H1 (cell line): Measurements from ENCODE around the gene NUP155. TPM values are rescaled to one million over a fixed set of nuclear protein-coding genes. Genes with fewer than 3 reads are reported as not detected.

Experiments used
- CTCF ChIA-PET: fragments of 300-600 bp; sonication (Branson Sonifier 250); formaldehyde crosslinking; loops from one replicate; lab custom pipeline; 2021; ENCODE audit not compliant: partially characterized antibody; lab: Charles Lee
- POLR2A ChIA-PET: fragments of 300-600 bp; sonication (Branson Sonifier 250); formaldehyde crosslinking; loops from one replicate; lab custom pipeline; 2021; ENCODE audit warnings: inconsistent platforms; ENCODE audit not compliant: partially characterized antibody; lab: Charles Lee
- DNase-seq, 2 experiments: peaks; one replicate each; pipeline versions ENCODE4 v3.0.0 to v3.0.0-alpha.2; 2010 to 2022; ENCODE audit warnings: low spot score in 2 of 2, low read depth in 1 of 2, mixed read lengths in 1 of 2
- FAIRE-seq: peaks from 2 replicates; lab custom pipeline; 2011; peaks lifted over from hg19 to GRCh38; lab: Jason Lieb, UNC
- H2AFZ ChIP-seq: 2 replicates; pipeline ENCODE4 v1.8.1; 2012; ENCODE audit warnings: low read length, inconsistent platforms
- H2AK5ac ChIP-seq: 2 replicates; pipeline ENCODE4 v1.6.1; 2013; ENCODE audit warnings: low read depth, low read length
- H2BK120ac ChIP-seq: replicated peaks from 2 replicates; pipeline ENCODE3; 2013; ENCODE audit warnings: low read depth, low read length, inconsistent platforms
- H2BK12ac ChIP-seq: 2 replicates; pipeline ENCODE4 v1.6.1; 2013; ENCODE audit warnings: low read depth, low read length
- H2BK15ac ChIP-seq: 2 replicates; pipeline ENCODE4 v1.6.1; 2013; ENCODE audit warnings: low read length
- H2BK20ac ChIP-seq: 2 replicates; pipeline ENCODE4 v1.6.1; 2013; ENCODE audit warnings: low read length
- H2BK5ac ChIP-seq: 2 replicates; pipeline ENCODE4 v1.6.1; 2013; ENCODE audit warnings: low read depth, low read length
- H3K14ac ChIP-seq: 2 replicates; pipeline ENCODE4 v1.6.1; 2013; ENCODE audit warnings: inconsistent platforms; ENCODE audit not compliant: insufficient read length
- H3K18ac ChIP-seq: 2 replicates; pipeline ENCODE4 v1.6.1; 2013; ENCODE audit warnings: low read length; ENCODE audit errors: extremely low read depth
- H3K23ac ChIP-seq: 2 replicates; pipeline ENCODE4 v1.6.1; 2013; ENCODE audit warnings: inconsistent platforms; ENCODE audit not compliant: insufficient read length
- H3K23me2 ChIP-seq: 2 replicates; pipeline ENCODE4 v1.6.1; 2013; ENCODE audit warnings: low read depth, low read length
- H3K27ac ChIP-seq: 2 replicates; pipeline ENCODE4 v1.6.1; 2011; ENCODE audit warnings: low read depth, low read length, inconsistent platforms
- H3K27me3 ChIP-seq, 4 experiments: replicated peaks in 1 of 4; 1 replicate in 1 of 4; 2 replicates in 3 of 4; pipeline versions ENCODE4 v1.6.1 to v1.8.1; 2011 to 2013; ENCODE audit warnings: low read length in 3 of 4, mild to moderate bottlenecking in 3 of 4, inconsistent platforms in 2 of 4, mixed read lengths in 2 of 4, moderate library complexity in 1 of 4; ENCODE audit not compliant: control insufficient read depth in 3 of 4, insufficient read depth in 3 of 4; ENCODE audit errors: extremely low read depth in 1 of 4
- H3K36me3 ChIP-seq, 4 experiments: 2 replicates each; pipeline versions ENCODE4 v1.6.1 to v1.8.1; 2011 to 2013; ENCODE audit warnings: mild to moderate bottlenecking in 4 of 4, low read length in 3 of 4, moderate library complexity in 2 of 4, control low read depth in 1 of 4, inconsistent platforms in 1 of 4; ENCODE audit not compliant: insufficient read depth in 4 of 4, control insufficient read depth in 2 of 4
- H3K4ac ChIP-seq: replicated peaks from 2 replicates; pipeline ENCODE3; 2013; ENCODE audit warnings: low read length, low read depth, mixed read lengths, inconsistent platforms; ENCODE audit not compliant: insufficient read length
- H3K4me1 ChIP-seq, 4 experiments: replicated peaks in 1 of 4; 1 replicate in 1 of 4; 2 replicates in 3 of 4; pipeline versions ENCODE4 v1.6.1 to v1.8.1; 2011 to 2013; ENCODE audit warnings: low read length in 3 of 4, inconsistent platforms in 2 of 4, mixed read lengths in 1 of 4; ENCODE audit not compliant: insufficient read depth in 4 of 4, control insufficient read depth in 3 of 4
- H3K4me2 ChIP-seq, 2 experiments: 2 replicates each; pipeline versions ENCODE4 v1.6.1 to v1.8.1; 2011 to 2013; ENCODE audit warnings: low read depth in 2 of 2, low read length in 2 of 2, control low read depth in 1 of 2, inconsistent platforms in 1 of 2, mild to moderate bottlenecking in 1 of 2; ENCODE audit not compliant: insufficient read depth in 1 of 2
- H3K4me3 ChIP-seq, 4 experiments: fragments of 200-600, 300-600 bp in 1 of 4; sonication (generic), shearing (Covaris generic), sonication (Bioruptor Twin) in 1 of 4; 2 replicates each; pipeline versions ENCODE4 v1.5.1 to v1.8.1; 2011 to 2016; ENCODE audit warnings: low read length in 4 of 4, low read depth in 3 of 4, control low read depth in 2 of 4, inconsistent platforms in 2 of 4, mild to moderate bottlenecking in 2 of 4, mixed read lengths in 1 of 4, moderate library complexity in 1 of 4; ENCODE audit not compliant: insufficient read depth in 2 of 4; ENCODE audit errors: extremely low read depth in 1 of 4
- H3K56ac ChIP-seq: replicated peaks from 2 replicates; pipeline ENCODE3; 2013; ENCODE audit warnings: low read depth, mild to moderate bottlenecking, mixed read lengths, low read length, inconsistent platforms; ENCODE audit not compliant: insufficient read length
- H3K79me1 ChIP-seq: 2 replicates; pipeline ENCODE4 v1.6.1; 2013; ENCODE audit warnings: low read depth, low read length, control low read depth
- H3K79me2 ChIP-seq, 2 experiments: 2 replicates each; pipeline versions ENCODE4 v1.6.1 to v1.8.1; 2012 to 2013; ENCODE audit warnings: low read length in 2 of 2, mild to moderate bottlenecking in 2 of 2, inconsistent platforms in 1 of 2; ENCODE audit not compliant: insufficient read depth in 2 of 2, control insufficient read depth in 1 of 2
- H3K9ac ChIP-seq, 4 experiments: replicated peaks in 1 of 4; 1 replicate in 1 of 4; 2 replicates in 3 of 4; pipeline versions ENCODE4 v1.6.1 to v1.8.1; 2011 to 2013; ENCODE audit warnings: low read depth in 3 of 4, low read length in 3 of 4, control low read depth in 2 of 4, mild to moderate bottlenecking in 2 of 4, moderate library complexity in 2 of 4, inconsistent platforms in 1 of 4; ENCODE audit errors: extremely low read depth in 1 of 4
- H3K9me3 ChIP-seq, 2 experiments: 2 replicates each; pipeline versions ENCODE4 v1.6.1 to v1.8.1; 2012 to 2013; ENCODE audit warnings: mild to moderate bottlenecking in 2 of 2, moderate library complexity in 2 of 2, control low read depth in 1 of 2, inconsistent platforms in 1 of 2, low read depth in 1 of 2, low read length in 1 of 2, mixed read lengths in 1 of 2; ENCODE audit not compliant: insufficient read depth in 2 of 2
- H4K20me1 ChIP-seq, 2 experiments: replicated peaks in 1 of 2; 2 replicates each; pipeline versions ENCODE3 to v1.8.1; 2011 to 2013; ENCODE audit warnings: inconsistent platforms in 2 of 2, low read length in 2 of 2, mild to moderate bottlenecking in 1 of 2; ENCODE audit not compliant: insufficient read depth in 2 of 2, control insufficient read depth in 1 of 2
- H4K5ac ChIP-seq: 2 replicates; pipeline ENCODE4 v1.6.1; 2013; ENCODE audit warnings: low read length, low read depth, mixed read lengths, inconsistent platforms; ENCODE audit not compliant: insufficient read length
- H4K8ac ChIP-seq: 2 replicates; pipeline ENCODE4 v1.8.0; 2013; ENCODE audit warnings: mild to moderate bottlenecking, moderate library complexity, low read length, inconsistent platforms; ENCODE audit not compliant: insufficient read depth; ENCODE audit errors: extremely low read depth
- H4K91ac ChIP-seq: replicated peaks from 2 replicates; pipeline ENCODE3; 2013; ENCODE audit warnings: low read length, mixed read lengths, inconsistent platforms; ENCODE audit not compliant: insufficient read length
- CBX5 ChIP-seq: fragments of 300-800, 300-1000 bp; sonication (generic); IDR thresholded peaks from 2 replicates; pipeline ENCODE4 v1.7.1; 2016; ENCODE audit warnings: antibody characterized with exemption, low read length, low read depth
- FOSL1 ChIP-seq: IDR thresholded peaks from 2 replicates; pipeline ENCODE4 v1.6.1; 2011; ENCODE audit warnings: mild to moderate bottlenecking, low read depth, low read length, moderate library complexity; ENCODE audit not compliant: insufficient read depth
- JUND ChIP-seq: IDR thresholded peaks from 2 replicates; pipeline ENCODE4 v1.6.1; 2011; ENCODE audit warnings: mild to moderate bottlenecking, improper control_type of control experiment, low read length
- KDM5A ChIP-seq: fragments of 200-600 bp; IDR thresholded peaks from 2 replicates; pipeline ENCODE4 v1.7.1; 2012; ENCODE audit warnings: mild to moderate bottlenecking, low read length, inconsistent platforms, mixed read lengths
- RFX5 ChIP-seq: IDR thresholded peaks from 2 replicates; pipeline ENCODE4 v1.6.1; 2011; ENCODE audit warnings: low read depth, low read length, improper control_type of control experiment, borderline replicate concordance
- RXRA ChIP-seq: IDR thresholded peaks from 2 replicates; pipeline ENCODE4 v1.6.1; 2011; ENCODE audit warnings: low read depth, mild to moderate bottlenecking, low read length, moderate library complexity; ENCODE audit not compliant: insufficient read depth
- YY1 ChIP-seq: IDR thresholded peaks from 2 replicates; pipeline ENCODE4 v1.6.1; 2011; ENCODE audit warnings: low read depth, mild to moderate bottlenecking, low read length
- WGBS, 2 experiments: shearing (Covaris generic) in 1 of 2; methylation state at CpG; one replicate each; pipeline versions ENCODE4 v1.1.6 to v1.1.7; 2013 to 2015; ENCODE audit warnings: low lambda C conversion rate in 2 of 2, mixed read lengths in 2 of 2, inconsistent platforms in 1 of 2, low coverage in 1 of 2, missing lambda C conversion rate in 1 of 2; ENCODE audit not compliant: insufficient replicate concordance in 2 of 2, insufficient coverage in 1 of 2, insufficient read length in 1 of 2; ENCODE audit errors: extremely low coverage in 1 of 2, missing lambda C conversion rate in 1 of 2; 5-methylcytosine and 5-hydroxymethylcytosine counted together
- polyA plus RNA-seq, 7 experiments: library from polyadenylated mRNA; depleted of rRNA in 3 of 7; stranded (reverse) in 5 of 7; unstranded in 2 of 7; fragments of >200 nt in 5 of 7; fragments of 200-250 nt in 2 of 7; gene quantifications; 1 replicate in 5 of 7; 2 replicates in 1 of 7; 4 replicates in 1 of 7; pipeline versions ENCODE4 v1.2.1 to v1.2.3, GENCODE V29; 2011 to 2013; ENCODE audit warnings: missing spikeins in 2 of 7, mixed read lengths in 2 of 7
- total RNA-seq: library from RNA; stranded (reverse); fragmentation: NEBNext Ultra II Directional; extraction: Animal tissue kit (Norgen Biotek cat#: 25700); gene quantifications from 2 replicates; pipeline ENCODE4 v1.2.1, GENCODE V29; 2021
- TF ChIP-seq, protein P1 (sequence below): IDR thresholded peaks from 2 replicates; pipeline ENCODE4 v1.6.1; 2012; ENCODE audit warnings: inconsistent platforms
- TF ChIP-seq, protein P2 (sequence below), 3 experiments: IDR thresholded peaks; 1 replicate in 2 of 3; 2 replicates in 1 of 3; pipeline versions ENCODE4 v1.5.1 to v1.6.1; 2011; ENCODE audit warnings: low read length in 3 of 3, mild to moderate bottlenecking in 3 of 3, inconsistent platforms in 2 of 3, low read depth in 1 of 3, moderate library complexity in 1 of 3; ENCODE audit not compliant: insufficient read depth in 1 of 3; ENCODE audit errors: control extremely low read depth in 1 of 3
- TF ChIP-seq, protein P3 (sequence below): IDR thresholded peaks from 2 replicates; pipeline ENCODE4 v1.6.1; 2012; ENCODE audit warnings: low read length, inconsistent platforms

The NUP155 gene
- total and polyA plus RNA-seq, 2 of the 8 experiments (the other 6 are each of a cell fraction or from before 2014, with no cell fraction given) = 27.1 to 91.6 TPM

DNA sequence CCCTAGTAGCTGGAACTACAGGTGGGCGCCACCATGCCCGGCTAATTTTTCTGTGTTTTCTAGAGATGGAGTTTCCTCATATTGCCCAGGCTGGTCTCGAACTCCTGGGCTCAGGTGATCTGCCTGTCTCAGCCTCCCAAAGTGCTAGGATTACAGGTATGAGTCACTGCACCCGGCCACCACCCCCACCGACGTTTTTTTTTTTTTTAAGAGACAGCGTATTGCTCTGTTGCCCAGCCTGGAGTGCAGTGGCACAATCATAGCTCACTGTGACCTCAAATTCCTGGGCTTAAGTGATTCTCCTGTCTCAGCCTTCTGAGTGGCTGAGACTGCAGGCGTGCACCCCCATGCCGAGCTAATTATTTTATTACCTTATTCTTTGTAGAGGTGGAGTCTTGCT is 46.4 kb upstream of the NUP155 start:
- Histone ChIP-seq H4K91ac (no peak overlapping the region), H2BK20ac (no peak overlapping the region), H4K5ac (no peak overlapping the region), H3K9ac (no peak overlapping the region), H3K14ac (no peak overlapping the region), H3K23ac (no peak overlapping the region), H2AFZ (no peak overlapping the region), H4K8ac (no peak overlapping the region), H2BK15ac (no peak overlapping the region), H3K27me3 (no peaks in the 10 kb centered on the region), H3K4me2 (no peak overlapping the region), H3K4me3 (no peak overlapping the region), H2AK5ac (no peak overlapping the region), H3K18ac (no peak overlapping the region), H3K79me2 (no peaks in the 10 kb centered on the region), H3K36me3 (0 out of 8 replicates have a peak, but pooled peaks cover 0 to 3% (median 0%) of the 10 kb centered on the region in 4 experiments), H2BK120ac (no peak overlapping the region), H3K23me2 (no peaks in the 10 kb centered on the region), H3K4ac (no peak overlapping the region), H3K4me1 (no peaks in the 10 kb centered on the region), H3K9me3 (no peaks in the 10 kb centered on the region), H2BK5ac (no peak overlapping the region), H3K27ac (no peak overlapping the region), H4K20me1 (no peaks in the 10 kb centered on the region), H3K56ac (no peak overlapping the region), H2BK12ac (no peak overlapping the region), H3K79me1 (no peaks in the 10 kb centered on the region)
- no peak for FAIRE-seq
- no peak for DNase-seq
- POLR2A ChIA-PET = no interaction called here
- whole genome bisulfite sequencing, 2 experiments = 99% methylated on average over 9 of the region's 9 CpGs; no CpG with 5 or more reads in 1 of the 2 experiments
- CTCF ChIA-PET = interaction anchor here (1.1 kb wide), 1 partner anchor 9 kb away, joined by 3 read pairs; no protein-coding TSS in a partner anchor
- TF ChIP-seq, protein P1, sequence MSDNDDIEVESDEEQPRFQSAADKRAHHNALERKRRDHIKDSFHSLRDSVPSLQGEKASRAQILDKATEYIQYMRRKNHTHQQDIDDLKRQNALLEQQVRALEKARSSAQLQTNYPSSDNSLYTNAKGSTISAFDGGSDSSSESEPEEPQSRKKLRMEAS = no peak
- TF ChIP-seq KDM5A = no peak
- TF ChIP-seq RFX5 = no peak
- TF ChIP-seq, protein P2, sequence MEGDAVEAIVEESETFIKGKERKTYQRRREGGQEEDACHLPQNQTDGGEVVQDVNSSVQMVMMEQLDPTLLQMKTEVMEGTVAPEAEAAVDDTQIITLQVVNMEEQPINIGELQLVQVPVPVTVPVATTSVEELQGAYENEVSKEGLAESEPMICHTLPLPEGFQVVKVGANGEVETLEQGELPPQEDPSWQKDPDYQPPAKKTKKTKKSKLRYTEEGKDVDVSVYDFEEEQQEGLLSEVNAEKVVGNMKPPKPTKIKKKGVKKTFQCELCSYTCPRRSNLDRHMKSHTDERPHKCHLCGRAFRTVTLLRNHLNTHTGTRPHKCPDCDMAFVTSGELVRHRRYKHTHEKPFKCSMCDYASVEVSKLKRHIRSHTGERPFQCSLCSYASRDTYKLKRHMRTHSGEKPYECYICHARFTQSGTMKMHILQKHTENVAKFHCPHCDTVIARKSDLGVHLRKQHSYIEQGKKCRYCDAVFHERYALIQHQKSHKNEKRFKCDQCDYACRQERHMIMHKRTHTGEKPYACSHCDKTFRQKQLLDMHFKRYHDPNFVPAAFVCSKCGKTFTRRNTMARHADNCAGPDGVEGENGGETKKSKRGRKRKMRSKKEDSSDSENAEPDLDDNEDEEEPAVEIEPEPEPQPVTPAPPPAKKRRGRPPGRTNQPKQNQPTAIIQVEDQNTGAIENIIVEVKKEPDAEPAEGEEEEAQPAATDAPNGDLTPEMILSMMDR (IDR thresholded peaks at IDR 0.05; ENCODE audit: control extremely low read depth in 1 of 3, insufficient read depth in 1 of 3, low read depth in 1 of 3, low read length in 3 of 3) = no peak
- no peak for TF ChIP-seq FOSL1
- no peak for TF ChIP-seq RXRA
- TF ChIP-seq YY1 = no peak
- no peak for TF ChIP-seq JUND
- TF ChIP-seq CBX5 = no peak
- TF ChIP-seq, protein P3, sequence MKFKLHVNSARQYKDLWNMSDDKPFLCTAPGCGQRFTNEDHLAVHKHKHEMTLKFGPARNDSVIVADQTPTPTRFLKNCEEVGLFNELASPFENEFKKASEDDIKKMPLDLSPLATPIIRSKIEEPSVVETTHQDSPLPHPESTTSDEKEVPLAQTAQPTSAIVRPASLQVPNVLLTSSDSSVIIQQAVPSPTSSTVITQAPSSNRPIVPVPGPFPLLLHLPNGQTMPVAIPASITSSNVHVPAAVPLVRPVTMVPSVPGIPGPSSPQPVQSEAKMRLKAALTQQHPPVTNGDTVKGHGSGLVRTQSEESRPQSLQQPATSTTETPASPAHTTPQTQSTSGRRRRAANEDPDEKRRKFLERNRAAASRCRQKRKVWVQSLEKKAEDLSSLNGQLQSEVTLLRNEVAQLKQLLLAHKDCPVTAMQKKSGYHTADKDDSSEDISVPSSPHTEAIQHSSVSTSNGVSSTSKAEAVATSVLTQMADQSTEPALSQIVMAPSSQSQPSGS = no peak
